OCI-LY3 (cell line): ENCODE measurements around the gene GPRC5D.

Experiments used
- CTCF ChIP-seq: fragments of 200-600, 300-600 bp; sonication (generic); IDR thresholded peaks from 2 replicates; pipeline ENCODE4 v1.5.1; 2014; ENCODE audit warnings: antibody characterized with exemption, low read length, low read depth
- EZH2phosphoT487 ChIP-seq: fragments of 200-600 bp; shearing (Covaris generic); IDR thresholded peaks from 2 replicates; pipeline ENCODE4 v1.6.1; 2018; ENCODE audit warnings: antibody characterized with exemption, mixed run types, low read depth

DNA sequence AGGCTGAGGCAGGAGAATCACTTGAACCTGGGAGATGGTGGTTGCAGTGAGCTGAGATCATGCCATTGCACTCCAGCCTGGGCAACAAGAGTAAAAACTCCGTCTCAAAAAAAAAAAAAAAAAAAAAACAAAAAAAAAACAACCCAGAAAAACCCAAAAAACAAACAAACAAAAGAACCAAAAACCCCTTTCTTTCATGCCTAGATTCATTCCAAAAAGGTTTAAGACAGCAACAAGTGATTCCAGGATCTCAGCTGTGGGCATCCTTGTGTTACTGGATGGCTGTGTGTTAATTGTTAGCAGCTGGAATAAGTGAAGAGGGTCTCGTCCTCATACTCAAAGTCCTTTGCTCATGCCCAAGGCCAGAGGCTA, 51.2 kb downstream of the GPRC5D start:
- TF ChIP-seq CTCF (no peak), EZH2phosphoT487 (no peak)
